IMR-90 (cell line): Measurements from ENCODE around the gene WSB1. TPM values are rescaled to one million over a fixed set of nuclear protein-coding genes. Genes with fewer than 3 reads are reported as not detected.
A peak's percentile ranks its signal among the peaks of the same experiment; 100 is the strongest.

ENCODE experiments used
- ATAC-seq: fragments of 200-7000 bp; cut with Tn5 transposase; 2 replicates; pipeline ENCODE4 v1.9.1; 2020; ENCODE audit warnings: low read depth, mild to moderate bottlenecking, moderate library complexity
- BruUV-seq: library from RNA; stranded (reverse); fragments of 400-500 nt; replicated peaks from 2 replicates; lab custom pipeline; 2021; lab: Mats Ljungman, UMichigan
- CTCF ChIA-PET: fragments of 300-600 bp; formaldehyde crosslinking; extraction: SDS; loops from one replicate; lab custom pipeline; 2021; ENCODE audit warnings: antibody characterized with exemption; lab: Yijun Ruan, JAX
- POLR2A ChIA-PET: fragments of 300-600 bp; sonication (Branson Sonifier 250); formaldehyde crosslinking; loops from one replicate; lab custom pipeline; 2022; ENCODE audit warnings: antibody characterized with exemption; ENCODE audit not compliant: unreplicated experiment; lab: Charles Lee
- DNase-seq: peaks from one replicate; pipeline ENCODE4 v3.0.0; 2013
- H2AFZ ChIP-seq: replicated peaks from 2 replicates; pipeline ENCODE3; 2013; ENCODE audit warnings: low read length, mild to moderate bottlenecking; ENCODE audit not compliant: poor library complexity
- H2AK5ac ChIP-seq: 2 replicates; pipeline ENCODE4 v1.6.1; 2013; ENCODE audit warnings: low read depth, low read length, inconsistent platforms
- H2AK9ac ChIP-seq: replicated peaks from 2 replicates; pipeline ENCODE3; 2013; ENCODE audit warnings: mild to moderate bottlenecking, low read depth, low read length, moderate library complexity; ENCODE audit not compliant: poor library complexity
- H2BK120ac ChIP-seq: 2 replicates; pipeline ENCODE4 v1.6.1; 2013; ENCODE audit warnings: low read depth, low read length, inconsistent platforms
- H2BK15ac ChIP-seq: 3 replicates; pipeline ENCODE4 v1.6.1; 2013; ENCODE audit warnings: low read depth, low read length, inconsistent platforms
- H2BK20ac ChIP-seq: 2 replicates; pipeline ENCODE4 v1.6.1; 2013; ENCODE audit warnings: low read depth, mild to moderate bottlenecking, inconsistent platforms, low read length, moderate library complexity
- H2BK5ac ChIP-seq: 2 replicates; pipeline ENCODE4 v1.6.1; 2013; ENCODE audit warnings: mild to moderate bottlenecking, low read depth, low read length, inconsistent platforms; ENCODE audit not compliant: poor library complexity, severe bottlenecking
- H3K14ac ChIP-seq: replicated peaks from 2 replicates; pipeline ENCODE4 v1.6.1; 2013; ENCODE audit warnings: low read depth, low read length, inconsistent platforms
- H3K18ac ChIP-seq: 2 replicates; pipeline ENCODE4 v1.6.1; 2013; ENCODE audit warnings: low read depth, low read length, control low read depth
- H3K23ac ChIP-seq: 2 replicates; pipeline ENCODE4 v1.6.1; 2013; ENCODE audit warnings: low read depth, low read length, inconsistent platforms
- H3K27ac ChIP-seq: 2 replicates; pipeline ENCODE4 v1.5.1; 2013; ENCODE audit warnings: mild to moderate bottlenecking, control low read depth, low read length; ENCODE audit not compliant: insufficient read depth
- H3K27me3 ChIP-seq: 2 replicates; pipeline ENCODE4 v1.6.1; 2013; ENCODE audit warnings: low read length; ENCODE audit not compliant: control insufficient read depth, insufficient read depth
- H3K36me3 ChIP-seq: 2 replicates; pipeline ENCODE4 v1.6.1; 2013; ENCODE audit warnings: low read length, mixed read lengths; ENCODE audit not compliant: control insufficient read depth, insufficient read depth
- H3K4ac ChIP-seq: 2 replicates; pipeline ENCODE4 v1.6.1; 2013; ENCODE audit warnings: low read depth, low read length, inconsistent platforms
- H3K4me1 ChIP-seq: 2 replicates; pipeline ENCODE4 v1.6.1; 2013; ENCODE audit warnings: low read length, mixed read lengths; ENCODE audit not compliant: control insufficient read depth, insufficient read depth
- H3K4me2 ChIP-seq: 2 replicates; pipeline ENCODE4 v1.6.1; 2013; ENCODE audit warnings: low read depth, mild to moderate bottlenecking, control low read depth, low read length, moderate library complexity
- H3K4me3 ChIP-seq: 2 replicates; pipeline ENCODE4 v1.5.1; 2013; ENCODE audit warnings: low read depth, mild to moderate bottlenecking, control low read depth, low read length, moderate library complexity; ENCODE audit not compliant: insufficient read depth
- H3K56ac ChIP-seq: 2 replicates; pipeline ENCODE4 v1.6.1; 2013; ENCODE audit warnings: low read length, inconsistent platforms; ENCODE audit not compliant: insufficient read depth; ENCODE audit errors: extremely low read depth
- H3K79me1 ChIP-seq, 2 experiments: 2 replicates each; pipeline ENCODE4 v1.6.1; 2013; ENCODE audit warnings: low read length in 2 of 2, inconsistent platforms in 1 of 2, low read depth in 1 of 2
- H3K9ac ChIP-seq: 2 replicates; pipeline ENCODE4 v1.6.1; 2013; ENCODE audit warnings: low read depth, low read length, control low read depth
- H3K9me1 ChIP-seq: 2 replicates; pipeline ENCODE4 v1.6.1; 2013; ENCODE audit warnings: low read length, inconsistent platforms; ENCODE audit not compliant: insufficient read depth
- H3K9me3 ChIP-seq: 2 replicates; pipeline ENCODE4 v1.6.1; 2013; ENCODE audit warnings: low read length; ENCODE audit not compliant: control insufficient read depth, insufficient read depth
- H4K20me1 ChIP-seq: 2 replicates; pipeline ENCODE4 v1.6.1; 2013; ENCODE audit warnings: low read length, inconsistent platforms; ENCODE audit not compliant: insufficient read depth
- H4K5ac ChIP-seq: 2 replicates; pipeline ENCODE4 v1.6.1; 2013; ENCODE audit warnings: mild to moderate bottlenecking, low read depth, low read length, control low read depth
- H4K8ac ChIP-seq, 2 experiments: 2 replicates each; pipeline ENCODE4 v1.6.1; 2013; ENCODE audit warnings: low read depth in 2 of 2, low read length in 2 of 2, control low read depth in 1 of 2, inconsistent platforms in 1 of 2
- H4K91ac ChIP-seq: 2 replicates; pipeline ENCODE4 v1.6.1; 2013; ENCODE audit warnings: low read depth, low read length, inconsistent platforms; ENCODE audit not compliant: insufficient read depth
- BHLHE40 ChIP-seq: fragments of 150-350 bp; IDR thresholded peaks from 2 replicates; pipeline ENCODE4 v1.6.1; 2016; ENCODE audit warnings: mild to moderate bottlenecking, low read depth, low read length
- CEBPB ChIP-seq: IDR thresholded peaks from 2 replicates; pipeline ENCODE4 v1.6.1; 2012; ENCODE audit warnings: low read depth, low read length, improper control_type of control experiment
- CHD1 ChIP-seq: IDR thresholded peaks from 2 replicates; pipeline ENCODE4 v1.6.1; 2012; ENCODE audit warnings: low read depth, low read length, improper control_type of control experiment
- FOS ChIP-seq: fragments of 150-350 bp; IDR thresholded peaks from 2 replicates; pipeline ENCODE4 v1.6.1; 2016; ENCODE audit warnings: low read depth, low read length
- MAFK ChIP-seq: IDR thresholded peaks from 2 replicates; pipeline ENCODE4 v1.6.1; 2012; ENCODE audit warnings: low read depth, low read length, improper control_type of control experiment
- MAZ ChIP-seq: IDR thresholded peaks from 2 replicates; pipeline ENCODE4 v1.6.1; 2012; ENCODE audit warnings: low read depth, mild to moderate bottlenecking, low read length, improper control_type of control experiment, moderate library complexity, borderline replicate concordance
- MXI1 ChIP-seq: IDR thresholded peaks from 2 replicates; pipeline ENCODE4 v1.6.1; 2012; ENCODE audit warnings: low read depth, mild to moderate bottlenecking, low read length, moderate library complexity, borderline replicate concordance
- NFE2L2 ChIP-seq: fragments of 150-350 bp; IDR thresholded peaks from 2 replicates; pipeline ENCODE4 v1.6.1; 2016; ENCODE audit warnings: low read depth, mild to moderate bottlenecking, low read length
- POLR2A ChIP-seq: IDR thresholded peaks from 2 replicates; pipeline ENCODE4 v1.6.1; 2012; ENCODE audit warnings: mild to moderate bottlenecking, low read depth, low read length
- RAD21 ChIP-seq: IDR thresholded peaks from 2 replicates; pipeline ENCODE4 v1.6.1; 2012; ENCODE audit warnings: low read length, improper control_type of control experiment
- RCOR1 ChIP-seq: IDR thresholded peaks from 2 replicates; pipeline ENCODE4 v1.6.1; 2012; ENCODE audit warnings: mild to moderate bottlenecking, low read length, improper control_type of control experiment; ENCODE audit not compliant: insufficient replicate concordance
- RFX5 ChIP-seq: IDR thresholded peaks from 2 replicates; pipeline ENCODE4 v1.8.0; 2012; ENCODE audit warnings: low read depth, mild to moderate bottlenecking, low read length, moderate library complexity
- SMC3 ChIP-seq: fragments of 150-350 bp; IDR thresholded peaks from 2 replicates; pipeline ENCODE4 v1.6.1; 2016; ENCODE audit warnings: low read depth, mild to moderate bottlenecking, antibody characterized with exemption, low read length, moderate library complexity
- WGBS, 2 experiments: methylation state at CpG; one replicate each; pipeline versions ENCODE4 v1.1.5 to v1.1.7; 2013; ENCODE audit warnings: missing lambda C conversion rate in 2 of 2; ENCODE audit not compliant: insufficient read length in 1 of 2; ENCODE audit errors: extremely low coverage in 2 of 2; 5-methylcytosine and 5-hydroxymethylcytosine counted together
- dilution Hi-C: fragments of 300-500 bp; cut with HindIII; formaldehyde crosslinking; loops from one replicate; pipeline ENCODE4 v1.14.3; 2018; ENCODE audit warnings: low sequenced_read_pairs; ENCODE audit not compliant: unreplicated experiment
- in situ Hi-C: fragments of 300-500 bp; cut with MboI; formaldehyde crosslinking; loops from 3 replicates; pipeline ENCODE4 v1.14.3; 2019; ENCODE audit warnings: low sequenced_read_pairs, inconsistent platforms, mixed read lengths
- intact Hi-C: fragments of 100-400 bp; cut with micrococcal nuclease; formaldehyde crosslinking; loops from 2 replicates; pipeline ENCODE4 v1.10.0; 2022
- polyA plus RNA-seq, 3 experiments: library from polyadenylated mRNA; depleted of rRNA; stranded (reverse); fragments of >200 nt; gene quantifications; 2 replicates each; pipeline ENCODE4 v1.2.3, GENCODE V29; 2012; ENCODE audit warnings: low replicate concordance in 1 of 3
- total RNA-seq: library from RNA; depleted of rRNA; stranded (reverse); fragments of >200 nt; gene quantifications from 2 replicates; pipeline ENCODE4 v1.2.3, GENCODE V29; 2012
- TF ChIP-seq, protein P1 (sequence below): conservative IDR thresholded peaks from 2 replicates; pipeline ENCODE4 v1.5.1; 2012; ENCODE audit warnings: mild to moderate bottlenecking, low read depth, low read length, improper control_type of control experiment
- TF ChIP-seq, protein P2 (sequence below): fragments of 150-350 bp; IDR thresholded peaks from 2 replicates; pipeline ENCODE4 v1.6.1; 2016; ENCODE audit warnings: low read depth, mild to moderate bottlenecking, low read length, moderate library complexity, borderline replicate concordance

WSB1 gene
- total and polyA plus RNA-seq, 2 of the 4 experiments (the other 2 are of a cell fraction): 140 to 266 TPM

DNA sequence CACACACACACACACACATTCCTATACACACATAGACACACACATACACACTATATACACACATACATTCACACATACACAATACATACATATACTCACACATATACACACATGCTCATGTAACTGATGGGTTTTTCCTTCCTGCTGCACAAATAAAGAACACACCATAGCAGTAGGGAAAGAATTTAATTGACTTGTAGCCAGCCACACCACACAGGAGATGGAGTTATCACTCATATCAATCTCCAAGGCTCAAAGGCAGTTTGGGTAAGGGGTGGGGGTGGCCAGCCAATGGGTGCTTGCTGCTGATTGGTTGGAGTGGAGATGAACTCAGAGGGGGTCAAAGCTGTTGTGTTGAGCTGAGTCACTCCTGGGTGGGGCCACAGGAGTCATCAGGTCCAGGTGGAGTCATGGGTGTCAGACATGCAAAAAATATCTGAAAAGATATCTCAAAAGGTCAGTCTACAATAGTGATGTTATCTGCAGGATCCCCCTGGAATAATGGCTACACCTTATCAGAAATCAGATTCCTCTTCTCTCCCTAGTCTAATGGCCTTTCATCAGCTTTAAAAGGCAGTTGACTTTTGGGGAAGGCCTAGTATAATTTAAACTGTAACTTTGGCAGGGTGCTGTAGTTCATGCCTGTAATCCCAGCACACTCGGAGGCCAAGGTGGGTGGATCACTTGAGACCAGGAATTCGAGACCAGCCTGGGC is 46.1 kb downstream of the WSB1 start:
- Histone ChIP-seq H2AK9ac (peak overlapping the region; percentile 63), H3K56ac (no peak overlapping the region), H3K9me3 (no peaks in the 10 kb centered on the region), H3K4me2 (no peak overlapping the region), H3K27me3 (no peaks in the 10 kb centered on the region), H2BK15ac (no peak overlapping the region), H3K36me3 (no peaks in the 10 kb centered on the region), H2BK5ac (no peak overlapping the region), H3K9ac (no peak overlapping the region), H3K14ac (0 out of 2 replicates have a peak overlapping the region, but pooled peaks have one; percentile 11), H3K18ac (no peak overlapping the region), H4K8ac (no peak overlapping the region), H2AK5ac (no peak overlapping the region), H4K5ac (no peak overlapping the region), H4K20me1 (no peaks in the 10 kb centered on the region), H3K4me3 (no peak overlapping the region), H3K27ac (no peak overlapping the region), H2BK20ac (no peak overlapping the region), H3K4me1 (no peaks in the 10 kb centered on the region), H2AFZ (no peak overlapping the region), H3K4ac (no peak overlapping the region), H3K9me1 (0 out of 2 replicates have a peak, but pooled peaks cover 4% of the 10 kb centered on the region), H2BK120ac (no peak overlapping the region), H3K79me1 (no peaks in the 10 kb centered on the region), H3K23ac (no peak overlapping the region), H4K91ac (no peak overlapping the region)
- BruUV-seq: no TSS peak
- intact Hi-C loops: no loop called here
- POLR2A ChIA-PET: no interaction called here
- CTCF ChIA-PET: interaction anchor here (0.7 to 0.8 kb wide), 2 partner anchors 95 to 104 kb away, joined by 3 read pairs; no protein-coding TSS in a partner anchor
- dilution Hi-C loops: loop anchor here (25.0 kb wide), 1 partner anchor 103 kb away; no protein-coding TSS in a partner anchor
- in situ Hi-C loops: no loop called here
- DNase-seq (no peak), ATAC-seq (no peak)
- no CpG with 5 or more reads among the region's 2 CpGs for WGBS, 2 experiments
- TF ChIP-seq RAD21 (no peak), MAFK (no peak), CEBPB (no peak), SMC3 (no peak), RCOR1 (no peak), CHD1 (no peak), MAZ (no peak), MXI1 (no peak), POLR2A (no peak), NFE2L2 (no peak), RFX5 (no peak), BHLHE40 (no peak), FOS (no peak)
- TF ChIP-seq, protein P1, sequence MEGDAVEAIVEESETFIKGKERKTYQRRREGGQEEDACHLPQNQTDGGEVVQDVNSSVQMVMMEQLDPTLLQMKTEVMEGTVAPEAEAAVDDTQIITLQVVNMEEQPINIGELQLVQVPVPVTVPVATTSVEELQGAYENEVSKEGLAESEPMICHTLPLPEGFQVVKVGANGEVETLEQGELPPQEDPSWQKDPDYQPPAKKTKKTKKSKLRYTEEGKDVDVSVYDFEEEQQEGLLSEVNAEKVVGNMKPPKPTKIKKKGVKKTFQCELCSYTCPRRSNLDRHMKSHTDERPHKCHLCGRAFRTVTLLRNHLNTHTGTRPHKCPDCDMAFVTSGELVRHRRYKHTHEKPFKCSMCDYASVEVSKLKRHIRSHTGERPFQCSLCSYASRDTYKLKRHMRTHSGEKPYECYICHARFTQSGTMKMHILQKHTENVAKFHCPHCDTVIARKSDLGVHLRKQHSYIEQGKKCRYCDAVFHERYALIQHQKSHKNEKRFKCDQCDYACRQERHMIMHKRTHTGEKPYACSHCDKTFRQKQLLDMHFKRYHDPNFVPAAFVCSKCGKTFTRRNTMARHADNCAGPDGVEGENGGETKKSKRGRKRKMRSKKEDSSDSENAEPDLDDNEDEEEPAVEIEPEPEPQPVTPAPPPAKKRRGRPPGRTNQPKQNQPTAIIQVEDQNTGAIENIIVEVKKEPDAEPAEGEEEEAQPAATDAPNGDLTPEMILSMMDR: no peak
- TF ChIP-seq, protein P2, sequence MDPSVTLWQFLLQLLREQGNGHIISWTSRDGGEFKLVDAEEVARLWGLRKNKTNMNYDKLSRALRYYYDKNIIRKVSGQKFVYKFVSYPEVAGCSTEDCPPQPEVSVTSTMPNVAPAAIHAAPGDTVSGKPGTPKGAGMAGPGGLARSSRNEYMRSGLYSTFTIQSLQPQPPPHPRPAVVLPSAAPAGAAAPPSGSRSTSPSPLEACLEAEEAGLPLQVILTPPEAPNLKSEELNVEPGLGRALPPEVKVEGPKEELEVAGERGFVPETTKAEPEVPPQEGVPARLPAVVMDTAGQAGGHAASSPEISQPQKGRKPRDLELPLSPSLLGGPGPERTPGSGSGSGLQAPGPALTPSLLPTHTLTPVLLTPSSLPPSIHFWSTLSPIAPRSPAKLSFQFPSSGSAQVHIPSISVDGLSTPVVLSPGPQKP: no peak
